ENCODE results near the gene SMOC2. TPM values are rescaled to one million over a fixed set of nuclear protein-coding genes. Genes with fewer than 3 reads are reported as not detected.

Gene SMOC2
- total RNA-seq, 4 donors from 2014 or later: 45.8 to 382 (median 160) TPM

GRCh38 chr6:168411793-168412192 lies 29.2 kb upstream of the SMOC2 start:
- H3K27ac ChIP-seq: no peak overlapping the region
- 90 to 100% methylated on average over 5 to 14 of the region's 28 CpGs for WGBS, 2 donors (ENCODE audit: low coverage in 1 of 2)
- peaks cover 0 to 25% (median 0%) of the 10 kb centered on the region in 3 donors for H3K4me1 ChIP-seq
- H3K4me3 ChIP-seq: no peak overlapping the region
- no peaks in the 10 kb centered on the region for H3K9me3 ChIP-seq
- ATAC-seq: no peak
- TF ChIP-seq CTCF (IDR thresholded peaks at IDR 0.05) (no peak), POLR2AphosphoS5 (IDR thresholded peaks at IDR 0.05) (no peak), EP300 (IDR thresholded peaks at IDR 0.05) (no peak), POLR2A (IDR thresholded peaks at IDR 0.05) (no peak)
- peaks cover 12% of the 10 kb centered on the region for H3K27me3 ChIP-seq
- H3K36me3 ChIP-seq: no peaks in the 10 kb centered on the region

GRCh38 chr6:168412456-168412855 lies 28.5 kb upstream of the SMOC2 start:
- WGBS, 2 donors (ENCODE audit: low coverage in 1 of 2): 77 to 81% methylated on average over 4 to 5 of the region's 18 CpGs
- H3K27me3 ChIP-seq: peaks cover 12% of the 10 kb centered on the region
- TF ChIP-seq CTCF (IDR thresholded peaks at IDR 0.05): no peak
- no peak for TF ChIP-seq POLR2A (IDR thresholded peaks at IDR 0.05)
- no peak for TF ChIP-seq EP300 (IDR thresholded peaks at IDR 0.05)
- TF ChIP-seq POLR2AphosphoS5 (IDR thresholded peaks at IDR 0.05): no peak
- H3K4me3 ChIP-seq: no peak overlapping the region
- peaks cover 0 to 32% (median 3%) of the 10 kb centered on the region in 3 donors for H3K4me1 ChIP-seq
- ATAC-seq: no peak
- H3K9me3 ChIP-seq: no peaks in the 10 kb centered on the region
- peak overlapping the region in 1 of 4 donors; percentile 39 for H3K27ac ChIP-seq
- no peaks in the 10 kb centered on the region for H3K36me3 ChIP-seq

GRCh38 chr6:168413018-168413720 lies 27.8 kb upstream of the SMOC2 start:
- H3K4me3 ChIP-seq: no peak overlapping the region
- H3K27me3 ChIP-seq: peaks cover 12% of the 10 kb centered on the region
- H3K9me3 ChIP-seq: no peaks in the 10 kb centered on the region
- 95% methylated on average over 15 of the region's 59 CpGs; no CpG with 5 or more reads in 1 of the 2 donors for WGBS, 2 donors (ENCODE audit: low coverage in 1 of 2)
- ATAC-seq: no peak
- no peak overlapping the region for H3K27ac ChIP-seq
- TF ChIP-seq POLR2AphosphoS5 (IDR thresholded peaks at IDR 0.05) (no peak), POLR2A (IDR thresholded peaks at IDR 0.05) (no peak), CTCF (IDR thresholded peaks at IDR 0.05) (no peak), EP300 (IDR thresholded peaks at IDR 0.05) (no peak)
- H3K4me1 ChIP-seq: peaks cover 0 to 39% (median 4%) of the 10 kb centered on the region in 3 donors
- no peaks in the 10 kb centered on the region for H3K36me3 ChIP-seq

GRCh38 chr6:168413856-168414255 lies 27.1 kb upstream of the SMOC2 start:
- H3K27ac ChIP-seq: no peak overlapping the region
- H3K36me3 ChIP-seq: no peaks in the 10 kb centered on the region
- H3K9me3 ChIP-seq: no peaks in the 10 kb centered on the region
- peaks cover 12% of the 10 kb centered on the region for H3K27me3 ChIP-seq
- H3K4me1 ChIP-seq: peaks cover 0 to 46% (median 9%) of the 10 kb centered on the region in 3 donors
- TF ChIP-seq POLR2A (IDR thresholded peaks at IDR 0.05): no peak
- no peak for TF ChIP-seq EP300 (IDR thresholded peaks at IDR 0.05)
- no peak for TF ChIP-seq POLR2AphosphoS5 (IDR thresholded peaks at IDR 0.05)
- TF ChIP-seq CTCF (IDR thresholded peaks at IDR 0.05): no peak
- no peak for ATAC-seq
- H3K4me3 ChIP-seq: no peak overlapping the region
- 97 to 100% methylated on average over 1 to 10 of the region's 17 CpGs for WGBS, 2 donors (ENCODE audit: low coverage in 1 of 2)
